BLaER1 (cell line): ENCODE results near the gene TNFRSF4.
A peak's percentile ranks its signal among the peaks of the same experiment; 100 is the strongest.

Source experiments
- H3K27ac ChIP-seq: shearing (Covaris generic); formaldehyde crosslinking; 2 replicates; pipeline ENCODE4 v1.8.1; 2022
- H3K27me3 ChIP-seq: shearing (Covaris generic); formaldehyde crosslinking; 2 replicates; pipeline ENCODE4 v1.8.1; 2022
- H3K36me3 ChIP-seq: shearing (Covaris generic); formaldehyde crosslinking; 2 replicates; pipeline ENCODE4 v1.8.1; 2022
- H3K4me1 ChIP-seq: shearing (Covaris generic); formaldehyde crosslinking; 2 replicates; pipeline ENCODE4 v1.8.1; 2022
- H3K4me2 ChIP-seq: shearing (Covaris generic); formaldehyde crosslinking; 2 replicates; pipeline ENCODE4 v1.8.1; 2022
- H3K4me3 ChIP-seq: shearing (Covaris generic); formaldehyde crosslinking; 2 replicates; pipeline ENCODE4 v1.8.1; 2022
- H3K9ac ChIP-seq: shearing (Covaris generic); formaldehyde crosslinking; 2 replicates; pipeline ENCODE4 v1.8.1; 2022
- H3K9me3 ChIP-seq: shearing (Covaris generic); formaldehyde crosslinking; 2 replicates; pipeline ENCODE4 v1.8.1; 2022
- H4K20me1 ChIP-seq: shearing (Covaris generic); formaldehyde crosslinking; 2 replicates; pipeline ENCODE4 v1.8.1; 2022
- Cebpa-rat ChIP-seq: shearing (Covaris generic); IDR thresholded peaks from 2 replicates; pipeline ENCODE4 v1.8.1; 2022

TNFRSF4 gene

DNA sequence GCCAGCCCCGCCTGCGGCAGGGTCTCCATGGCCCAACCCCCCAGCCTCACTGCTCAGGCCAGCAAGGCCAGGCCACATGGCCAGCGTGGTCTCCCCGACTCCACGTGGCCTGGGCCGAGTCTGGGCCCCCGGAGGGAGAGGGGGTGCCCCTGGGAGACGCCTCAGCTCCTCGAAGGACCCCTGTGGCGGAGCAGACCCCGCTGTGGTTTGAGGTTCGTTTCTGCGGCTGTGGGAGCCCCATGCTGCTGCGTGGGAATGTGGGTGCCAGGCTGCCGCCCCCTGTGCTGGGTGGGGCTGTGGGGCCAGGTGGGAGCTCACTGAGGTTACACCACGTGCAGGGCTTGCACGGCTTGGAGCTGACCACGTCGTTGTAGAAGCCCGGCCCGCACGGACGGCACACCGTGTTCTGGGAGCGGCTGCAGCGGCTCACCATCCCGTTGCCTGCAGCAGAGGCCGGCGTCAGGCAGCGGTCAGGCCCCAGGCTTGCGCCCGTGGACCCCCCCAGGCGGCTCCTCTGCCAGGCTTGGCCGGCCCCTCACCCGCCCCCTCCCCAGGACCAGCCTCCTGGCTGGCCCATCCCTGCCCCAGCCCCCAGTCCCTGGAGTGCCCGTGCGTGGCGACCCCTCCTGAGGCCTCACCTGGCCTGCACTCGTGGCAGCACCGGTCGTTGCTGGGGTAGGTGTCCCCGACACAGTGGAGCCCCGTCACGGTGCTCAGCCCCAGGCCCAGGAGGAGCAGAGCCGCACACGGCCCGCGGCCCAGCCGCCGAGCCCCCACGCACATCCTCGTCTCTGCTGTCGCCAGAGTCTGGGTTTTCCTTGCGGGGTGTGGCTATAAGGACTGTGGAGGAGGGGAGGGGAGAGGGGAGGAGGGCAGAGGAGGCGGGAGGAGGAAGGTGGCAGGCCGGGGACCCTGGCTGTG, at the start of gene TNFRSF4:
TSS of gene TNFRSF4 (minus strand) at position 809 of the 921 bp plus-strand sequence. CDS start at position 783, 26 bp downstream.
- 0 out of 2 replicates have a peak within 1 kb of the TSS, but pooled peaks have one; percentile 38 for H3K9ac ChIP-seq
- peak within 1 kb of the TSS; percentile 99 for H3K4me2 ChIP-seq
- peaks cover 64% of the 10 kb centered on the region for H4K20me1 ChIP-seq
- no peak for TF ChIP-seq Cebpa-rat
- H3K4me3 ChIP-seq = peak within 1 kb of the TSS; percentile 43
- H3K36me3 ChIP-seq = peaks cover 37% of the 10 kb centered on the region
- peak within 1 kb of the TSS; percentile 38; the same call in 1 of the 2 replicates for H3K27ac ChIP-seq
- peaks cover 84% of the 10 kb centered on the region for H3K4me1 ChIP-seq
- H3K9me3 ChIP-seq = no peaks in the 10 kb centered on the region
- peaks cover 6% of the 10 kb centered on the region; the same call in 1 of the 2 replicates for H3K27me3 ChIP-seq

DNA sequence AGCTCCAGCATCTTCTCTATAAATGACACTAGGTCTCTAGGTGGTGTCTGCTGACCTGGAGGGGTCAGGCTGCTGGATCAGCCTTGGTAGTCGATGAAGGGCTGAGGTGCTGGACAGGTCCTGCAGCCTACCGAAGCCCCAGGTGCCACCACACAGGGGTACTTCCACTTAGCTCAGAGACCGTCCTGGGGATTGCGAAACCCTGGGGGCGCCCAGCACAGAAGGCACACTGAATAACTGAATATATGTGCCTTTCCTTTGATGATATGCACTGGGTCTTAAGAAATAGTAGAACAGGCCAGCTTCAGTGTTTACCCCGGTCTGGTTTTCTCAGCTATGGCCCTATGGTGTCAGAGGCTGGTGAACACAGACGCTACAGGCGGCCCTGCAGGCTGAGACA, 48.8 kb upstream of the TNFRSF4 start:
- peaks cover 74% of the 10 kb centered on the region for H3K36me3 ChIP-seq
- H3K4me2 ChIP-seq = peak overlapping the region; percentile 80
- H4K20me1 ChIP-seq = peaks cover 95% of the 10 kb centered on the region
- TF ChIP-seq Cebpa-rat = peak; percentile 55; the same call in 1 of the 2 replicates
- H3K4me3 ChIP-seq = no peak overlapping the region
- H3K27me3 ChIP-seq = no peaks in the 10 kb centered on the region
- H3K9me3 ChIP-seq = no peaks in the 10 kb centered on the region
- peak overlapping the region; percentile 41 for H3K27ac ChIP-seq
- H3K4me1 ChIP-seq = peaks cover 57% of the 10 kb centered on the region
- H3K9ac ChIP-seq = peak overlapping the region; percentile 60

DNA sequence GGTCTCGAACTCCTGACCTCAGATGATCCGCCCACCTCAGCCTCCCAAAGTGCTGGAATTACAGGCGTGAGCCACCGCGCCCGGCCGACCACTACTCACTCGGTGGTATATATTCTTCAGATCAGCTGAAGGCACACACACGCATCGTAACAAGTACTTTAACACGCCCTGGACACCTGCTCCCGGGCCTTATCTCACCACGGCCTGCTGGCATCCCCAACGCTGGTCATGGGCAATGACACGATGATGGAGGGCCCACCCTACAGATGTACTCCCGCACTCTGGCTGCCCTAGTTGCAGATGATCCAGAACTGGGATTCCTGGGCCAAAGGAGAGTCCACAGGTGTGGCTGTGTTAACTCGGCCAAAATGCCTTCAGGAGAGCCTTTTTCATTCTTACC, 48.1 kb upstream of the TNFRSF4 start:
- Histone ChIP-seq H3K9ac (peak overlapping the region; percentile 60; the same call in 1 of the 2 replicates), H3K4me1 (peaks cover 63% of the 10 kb centered on the region), H3K4me3 (no peak overlapping the region), H3K9me3 (no peaks in the 10 kb centered on the region; the same call in 1 of the 2 replicates), H3K27ac (peak overlapping the region; percentile 41), H3K27me3 (no peaks in the 10 kb centered on the region), H3K4me2 (peak overlapping the region; percentile 80), H4K20me1 (peaks cover 91% of the 10 kb centered on the region), H3K36me3 (peaks cover 72% of the 10 kb centered on the region)
- no peak for TF ChIP-seq Cebpa-rat

DNA sequence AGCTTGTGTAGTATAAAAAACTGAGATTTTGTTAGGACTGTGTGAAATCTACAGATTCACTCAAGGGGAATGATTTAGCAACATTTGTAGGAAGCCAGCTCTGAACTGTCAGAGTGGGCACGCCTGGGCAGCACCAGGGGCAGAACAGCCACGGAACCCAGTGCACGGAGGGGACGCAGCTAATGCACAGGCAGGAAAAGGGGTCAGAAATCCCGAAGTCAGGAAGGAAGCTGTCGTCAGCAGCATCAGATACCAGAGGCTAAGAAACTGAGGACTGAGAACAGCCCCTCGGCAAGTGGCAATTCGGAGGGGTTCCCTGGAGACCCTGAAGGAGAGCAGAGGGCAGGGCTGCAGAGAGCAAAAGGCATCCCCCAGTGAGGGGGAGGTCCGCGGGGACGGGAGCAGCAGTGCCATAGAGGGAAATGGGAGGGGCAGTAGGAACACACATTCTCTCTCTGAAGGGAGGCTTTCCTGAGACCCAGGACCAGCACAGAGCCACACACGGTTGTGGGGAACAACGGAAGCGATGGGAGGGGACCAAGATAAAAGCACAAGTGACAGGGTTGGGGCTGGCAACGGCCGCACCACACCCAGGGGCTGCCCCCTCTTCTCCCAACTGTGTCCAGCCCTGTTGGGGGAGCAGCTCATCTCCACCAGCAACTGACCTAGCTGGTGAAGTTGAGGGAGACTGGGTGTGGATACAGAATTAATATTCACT, 47.0 kb upstream of the TNFRSF4 start:
- Histone ChIP-seq H3K27ac (peak overlapping the region; percentile 65), H3K9ac (peak overlapping the region; percentile 59), H3K4me2 (peak overlapping the region; percentile 80)

DNA sequence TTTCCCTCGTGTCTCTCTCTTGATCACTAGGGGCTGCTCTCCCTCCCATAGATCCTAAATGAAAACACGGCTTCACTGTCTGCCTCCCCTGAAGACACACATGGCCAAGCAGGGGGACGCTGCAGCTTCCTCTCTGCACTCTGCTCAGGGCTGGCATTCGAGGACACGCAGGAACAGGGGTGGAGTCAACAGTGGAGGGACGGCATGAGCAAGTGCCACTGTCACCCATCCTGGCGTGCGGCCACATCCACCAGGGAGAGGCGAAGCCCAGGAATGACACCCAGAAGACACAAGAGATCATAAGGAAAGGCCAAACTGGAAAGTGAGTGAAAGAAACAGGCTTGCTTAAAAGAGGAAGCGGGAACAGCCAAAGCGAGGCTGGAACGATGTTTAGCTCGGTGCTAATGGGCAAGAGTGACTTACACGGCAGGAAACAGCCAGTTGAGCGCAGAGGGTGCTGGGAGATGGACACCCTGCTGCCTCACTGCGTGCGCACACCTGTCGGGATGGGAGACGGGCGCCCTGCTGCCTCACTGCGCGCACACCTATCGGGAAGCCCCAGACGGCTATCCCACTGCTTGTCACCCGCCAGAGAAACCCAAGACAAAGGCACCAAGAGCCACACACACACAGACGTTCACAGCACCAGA, 46.1 kb upstream of the TNFRSF4 start:
- H3K4me2 ChIP-seq = peak overlapping the region; percentile 80
- peaks cover 63% of the 10 kb centered on the region for H3K36me3 ChIP-seq
- H3K4me3 ChIP-seq = peak overlapping the region; percentile 2; the same call in 1 of the 2 replicates
- H3K27ac ChIP-seq = peak overlapping the region; percentile 65
- H3K9ac ChIP-seq = peak overlapping the region; percentile 59
- H4K20me1 ChIP-seq = peaks cover 90% of the 10 kb centered on the region
- H3K9me3 ChIP-seq = no peaks in the 10 kb centered on the region; the same call in 1 of the 2 replicates
- H3K4me1 ChIP-seq = peaks cover 83% of the 10 kb centered on the region
- no peaks in the 10 kb centered on the region for H3K27me3 ChIP-seq
- TF ChIP-seq Cebpa-rat = no peak

More for the DNA sequence above, 47.0 kb upstream of the TNFRSF4 start:
- peak overlapping the region; percentile 2 for H3K4me3 ChIP-seq
- no peak for TF ChIP-seq Cebpa-rat
- peaks cover 90% of the 10 kb centered on the region for H4K20me1 ChIP-seq
- no peaks in the 10 kb centered on the region; the same call in 1 of the 2 replicates for H3K9me3 ChIP-seq
- peaks cover 73% of the 10 kb centered on the region for H3K4me1 ChIP-seq
- H3K27me3 ChIP-seq = no peaks in the 10 kb centered on the region
- H3K36me3 ChIP-seq = peaks cover 69% of the 10 kb centered on the region

GRCh38 chr1:1259540-1259939, 45.6 kb upstream of the TNFRSF4 start:
- no peaks in the 10 kb centered on the region for H3K27me3 ChIP-seq
- H3K9me3 ChIP-seq = no peaks in the 10 kb centered on the region; the same call in 1 of the 2 replicates
- no peak for TF ChIP-seq Cebpa-rat
- H3K4me2 ChIP-seq = peak overlapping the region; percentile 80
- peaks cover 90% of the 10 kb centered on the region for H4K20me1 ChIP-seq
- H3K9ac ChIP-seq = peak overlapping the region; percentile 59
- peaks cover 63% of the 10 kb centered on the region for H3K36me3 ChIP-seq
- peak overlapping the region; percentile 65 for H3K27ac ChIP-seq
- H3K4me1 ChIP-seq = peaks cover 88% of the 10 kb centered on the region
- no peak overlapping the region for H3K4me3 ChIP-seq

- H3K4me2 ChIP-seq = peak overlapping the region; percentile 80
- no peak for TF ChIP-seq Cebpa-rat
- peak overlapping the region; percentile 65; the same call in 1 of the 2 replicates for H3K27ac ChIP-seq
- H3K9ac ChIP-seq = peak overlapping the region; percentile 59; the same call in 1 of the 2 replicates
- H3K36me3 ChIP-seq = peaks cover 63% of the 10 kb centered on the region
- H3K9me3 ChIP-seq = no peaks in the 10 kb centered on the region; the same call in 1 of the 2 replicates
- H4K20me1 ChIP-seq = peaks cover 90% of the 10 kb centered on the region
- H3K27me3 ChIP-seq = no peaks in the 10 kb centered on the region
- H3K4me3 ChIP-seq = no peak overlapping the region
- peaks cover 92% of the 10 kb centered on the region for H3K4me1 ChIP-seq
Measured at GRCh38 chr1:1259119-1259488, 45.2 kb upstream of the TNFRSF4 start.

GRCh38 chr1:1256956-1257871, 43.3 kb upstream of the TNFRSF4 start:
- Histone ChIP-seq H3K4me3 (no peak overlapping the region), H3K27ac (peak overlapping the region; percentile 82), H3K36me3 (peaks cover 63% of the 10 kb centered on the region), H3K9me3 (no peaks in the 10 kb centered on the region; the same call in 1 of the 2 replicates), H3K27me3 (no peaks in the 10 kb centered on the region), H3K9ac (0 out of 2 replicates have a peak overlapping the region, but pooled peaks have one; percentile 19), H4K20me1 (peaks cover 90% of the 10 kb centered on the region), H3K4me1 (peaks cover 99% of the 10 kb centered on the region), H3K4me2 (peak overlapping the region; percentile 95)
- TF ChIP-seq Cebpa-rat = no peak
